GM19240 (cell line): ENCODE data around the gene SLX9.

Source experiments
- DNase-seq: peaks from one replicate; pipeline ENCODE4 v3.0.0; 2011; ENCODE audit warnings: low spot score; ENCODE audit not compliant: insufficient read length

SLX9 gene

GRCh38 chr21:44989537-44989886 lies 49.7 kb downstream of the SLX9 start:
- DNase-seq = no peak

- no peak for DNase-seq
Observed at GRCh38 chr21:44989943-44990780, 50.3 kb downstream of the SLX9 start.

GRCh38 chr21:44990921-44991320 lies 51.1 kb downstream of the SLX9 start:
- no peak for DNase-seq

- no peak for DNase-seq
Observed at GRCh38 chr21:44991538-44992483, 52.0 kb downstream of the SLX9 start.

- no peak for DNase-seq
Observed at GRCh38 chr21:44992608-44993031, 52.8 kb downstream of the SLX9 start.

GRCh38 chr21:44993321-44994046 lies 53.7 kb downstream of the SLX9 start:
- DNase-seq = no peak

DNA sequence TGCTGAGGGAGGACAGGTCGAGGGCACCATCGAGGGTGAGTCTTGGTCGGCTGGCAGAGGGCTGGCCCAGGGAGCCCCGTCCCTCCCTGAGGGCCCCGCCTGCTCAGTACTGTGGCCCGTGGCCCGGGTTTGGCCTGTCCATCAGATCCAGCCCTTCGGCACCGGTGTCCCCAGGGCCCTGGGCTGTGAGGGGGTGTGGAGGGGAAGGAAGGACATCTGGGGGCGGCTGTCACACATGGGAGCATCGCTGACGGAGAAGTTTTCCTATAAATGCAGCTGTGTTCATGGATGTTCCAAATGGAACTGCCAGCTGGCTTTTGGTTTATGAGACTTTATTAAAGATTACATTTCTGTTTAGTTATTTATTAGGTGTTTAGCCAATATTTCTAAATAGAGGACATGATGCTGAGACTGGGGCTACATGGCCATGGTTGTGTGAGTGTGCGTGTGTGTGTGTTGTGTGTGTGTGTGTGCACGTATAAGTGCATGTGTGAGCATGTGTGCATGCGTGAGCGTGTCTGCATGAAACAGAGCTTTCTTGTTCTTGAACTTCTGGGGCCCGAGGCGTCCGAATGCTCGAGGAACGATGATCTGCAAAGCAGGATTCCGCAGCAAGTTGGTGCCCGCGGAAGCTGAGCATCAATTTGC lies 54.3 kb downstream of the SLX9 start:
- no peak for DNase-seq

- DNase-seq = no peak
Observed at GRCh38 chr21:44994695-44995342, 55.0 kb downstream of the SLX9 start.

- no peak for DNase-seq
Observed at GRCh38 chr21:44995343-44995941, 55.6 kb downstream of the SLX9 start.

DNA sequence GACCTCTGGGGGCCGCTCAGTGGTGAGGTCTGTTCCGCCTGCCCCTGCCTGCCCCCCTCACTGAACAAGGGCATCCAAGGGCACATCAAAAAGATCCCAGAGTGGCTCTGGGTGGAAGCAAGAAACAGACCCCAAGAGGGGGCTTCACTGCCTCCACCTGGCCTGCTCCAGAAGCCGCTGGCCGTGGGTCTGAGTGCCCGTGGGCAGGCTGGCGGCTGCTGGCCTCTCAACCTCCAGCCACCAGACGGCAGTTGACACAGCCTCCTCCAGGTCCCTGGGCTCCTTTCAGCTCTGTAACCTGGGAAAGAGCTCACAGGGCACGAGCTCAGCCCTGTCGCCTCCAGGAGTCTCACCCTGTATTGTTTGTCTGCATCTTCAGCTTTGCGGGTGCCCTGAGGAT lies 56.3 kb downstream of the SLX9 start:
- no peak for DNase-seq

- no peak for DNase-seq
Observed at GRCh38 chr21:44996501-44996921, 56.7 kb downstream of the SLX9 start.

GRCh38 chr21:44996983-44997936 lies 57.4 kb downstream of the SLX9 start:
- DNase-seq = no peak

- DNase-seq = no peak
Observed at GRCh38 chr21:44998086-44998620, 58.3 kb downstream of the SLX9 start.

DNA sequence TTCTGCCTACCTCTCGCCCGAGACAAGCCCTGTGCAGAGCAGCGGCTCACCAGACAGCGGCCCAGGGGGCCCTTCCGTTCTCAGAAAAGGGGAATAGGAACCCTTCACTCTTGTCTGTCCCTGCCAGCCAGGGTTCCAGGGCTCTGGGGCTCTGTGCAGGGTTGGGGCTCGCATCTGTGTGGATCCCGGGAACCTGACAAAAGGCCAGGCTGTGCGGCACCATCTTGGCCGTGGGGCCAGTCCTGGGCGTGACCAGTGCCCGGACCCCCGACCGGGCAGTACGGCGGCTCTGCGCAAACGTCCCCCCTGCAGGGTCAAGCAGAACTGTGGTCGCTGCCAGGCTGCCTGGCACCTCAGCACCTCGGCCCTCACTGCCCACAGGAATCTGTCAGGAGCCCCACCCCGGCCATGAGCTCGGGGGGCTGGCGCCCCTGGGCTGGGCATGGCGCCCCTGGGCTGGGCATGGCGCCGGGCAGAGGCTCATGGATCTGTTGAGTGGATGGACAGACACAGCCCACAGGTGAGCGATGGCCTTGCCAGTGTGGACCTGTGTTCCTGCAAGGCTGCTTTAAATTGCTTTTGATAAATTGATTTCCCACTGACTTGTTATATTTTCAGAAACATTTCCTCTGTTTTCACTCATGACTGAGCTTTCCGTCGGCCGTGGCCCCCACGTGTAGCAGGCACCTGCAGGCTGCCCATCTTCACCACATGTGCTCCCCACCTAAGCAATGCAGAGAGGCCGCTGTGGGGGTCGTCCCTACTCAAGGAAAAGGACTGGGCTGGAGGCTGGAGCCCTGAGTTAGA lies 59.0 kb downstream of the SLX9 start:
- no peak for DNase-seq

DNA sequence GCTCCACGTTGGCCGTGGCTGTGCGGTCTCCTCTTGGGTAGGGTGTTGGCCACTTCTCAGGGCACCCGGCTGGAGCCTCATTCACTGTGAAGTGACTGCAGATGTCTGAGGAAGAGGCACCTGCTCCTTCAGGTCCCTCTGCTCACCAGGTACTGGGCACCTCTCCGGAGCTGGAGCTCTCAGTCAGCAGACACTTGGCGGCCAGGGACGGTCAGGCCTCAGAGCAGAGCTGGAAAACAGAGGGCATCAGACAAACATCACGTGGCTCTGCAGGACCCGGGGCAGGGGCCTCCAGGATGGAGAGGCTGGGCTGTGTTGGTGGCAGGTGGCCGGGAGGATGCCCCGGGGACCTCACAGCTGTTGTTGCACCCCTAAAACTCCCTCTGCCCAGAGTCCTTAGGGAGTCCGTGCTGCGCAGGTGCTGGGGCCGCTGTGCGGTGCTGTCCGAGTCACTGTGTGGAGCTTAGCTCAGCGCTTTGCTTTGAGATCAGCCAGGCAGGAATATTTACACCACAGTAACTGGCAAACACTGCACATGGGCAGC lies 59.7 kb downstream of the SLX9 start:
- DNase-seq = no peak

DNA sequence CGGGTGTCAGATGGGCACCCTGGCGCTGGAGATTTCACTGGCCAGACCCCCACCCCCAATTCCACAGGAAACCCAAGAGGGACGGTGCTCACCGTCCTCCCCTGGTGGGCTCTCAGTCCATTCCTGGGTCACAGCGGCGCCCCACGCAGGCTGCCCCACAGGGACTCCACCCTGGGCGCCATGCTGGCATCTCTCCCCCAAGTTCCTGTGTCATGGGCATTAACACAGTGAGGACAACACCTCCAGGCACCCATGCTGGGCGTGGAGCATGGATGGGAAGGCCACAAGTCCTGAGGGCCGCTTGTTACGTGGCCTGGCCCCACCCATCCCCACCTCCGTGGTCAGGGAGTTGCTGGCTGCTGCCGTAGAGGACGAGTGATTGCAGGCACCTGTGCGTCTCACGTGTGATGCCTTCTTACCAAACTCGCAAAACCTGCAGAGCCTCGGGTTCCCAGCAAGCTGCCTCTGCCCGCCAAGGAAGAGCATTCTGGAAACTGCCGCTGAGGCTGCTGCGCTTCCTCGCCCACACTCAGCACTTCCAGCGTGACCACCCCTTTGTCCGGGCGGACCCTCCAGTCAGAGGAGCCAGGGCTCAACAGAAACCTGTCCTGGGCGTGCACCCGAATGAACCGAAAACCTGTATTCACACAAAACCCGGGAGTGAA lies 60.3 kb downstream of the SLX9 start:
- DNase-seq = no peak

- DNase-seq = no peak
Observed at GRCh38 chr21:45000637-45001133, 60.9 kb downstream of the SLX9 start.
